Measurements from ENCODE around the gene HOXC11. TPM values are rescaled to one million over a fixed set of nuclear protein-coding genes. Genes with fewer than 3 reads are reported as not detected.

The HOXC11 gene
- total RNA-seq, 1 donor from 2014 or later = not detected

DNA sequence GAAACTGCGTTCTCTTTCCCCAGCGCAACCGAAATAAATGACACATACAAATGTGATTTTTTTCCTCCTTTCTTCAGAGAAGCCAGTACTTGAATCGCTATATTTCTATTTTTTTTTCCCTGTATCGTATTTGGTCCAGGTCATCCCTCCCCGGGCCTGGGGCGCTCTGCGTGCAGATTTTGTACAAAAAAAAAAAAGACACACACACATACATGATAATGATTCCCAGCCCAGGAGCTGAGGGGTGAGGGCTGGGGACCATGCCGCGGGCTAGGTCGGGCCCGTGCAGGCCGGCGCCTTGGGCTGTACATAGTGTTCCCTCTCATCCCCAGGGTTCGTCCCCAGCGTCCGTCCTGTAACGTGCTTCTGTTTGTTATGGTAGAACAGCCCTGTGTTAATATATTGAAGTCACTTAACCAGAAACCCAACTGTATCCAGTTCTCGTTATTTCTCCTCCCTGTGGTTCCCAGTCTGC, 30.0 kb downstream of the HOXC11 start:
- intact Hi-C loops (cut with micrococcal nuclease) = no loop called here
- DNase-seq (no peak), ATAC-seq (no peak)

DNA sequence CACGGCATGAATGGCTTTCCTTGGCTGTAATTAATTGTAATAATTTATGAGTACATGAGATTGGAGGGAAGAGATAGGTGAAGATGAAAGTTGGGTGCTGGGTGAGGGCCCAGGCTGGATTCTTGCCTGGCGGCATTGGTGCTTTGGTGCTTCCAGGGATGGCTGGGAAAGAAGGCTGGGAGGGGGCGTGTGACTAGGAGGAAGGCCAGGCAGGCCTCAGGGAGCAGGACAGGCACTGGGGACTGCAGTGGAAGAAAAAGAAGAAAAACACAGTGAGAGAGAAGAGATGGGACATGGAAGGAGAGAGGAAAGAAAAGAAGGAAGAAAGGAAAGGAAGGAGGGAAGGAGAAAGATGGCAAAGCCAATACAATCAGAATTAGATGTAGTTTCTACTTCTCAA, 30.7 kb downstream of the HOXC11 start:
- DNase-seq = no peak
- intact Hi-C loops (cut with micrococcal nuclease) = no loop called here
- no peak for ATAC-seq

DNA sequence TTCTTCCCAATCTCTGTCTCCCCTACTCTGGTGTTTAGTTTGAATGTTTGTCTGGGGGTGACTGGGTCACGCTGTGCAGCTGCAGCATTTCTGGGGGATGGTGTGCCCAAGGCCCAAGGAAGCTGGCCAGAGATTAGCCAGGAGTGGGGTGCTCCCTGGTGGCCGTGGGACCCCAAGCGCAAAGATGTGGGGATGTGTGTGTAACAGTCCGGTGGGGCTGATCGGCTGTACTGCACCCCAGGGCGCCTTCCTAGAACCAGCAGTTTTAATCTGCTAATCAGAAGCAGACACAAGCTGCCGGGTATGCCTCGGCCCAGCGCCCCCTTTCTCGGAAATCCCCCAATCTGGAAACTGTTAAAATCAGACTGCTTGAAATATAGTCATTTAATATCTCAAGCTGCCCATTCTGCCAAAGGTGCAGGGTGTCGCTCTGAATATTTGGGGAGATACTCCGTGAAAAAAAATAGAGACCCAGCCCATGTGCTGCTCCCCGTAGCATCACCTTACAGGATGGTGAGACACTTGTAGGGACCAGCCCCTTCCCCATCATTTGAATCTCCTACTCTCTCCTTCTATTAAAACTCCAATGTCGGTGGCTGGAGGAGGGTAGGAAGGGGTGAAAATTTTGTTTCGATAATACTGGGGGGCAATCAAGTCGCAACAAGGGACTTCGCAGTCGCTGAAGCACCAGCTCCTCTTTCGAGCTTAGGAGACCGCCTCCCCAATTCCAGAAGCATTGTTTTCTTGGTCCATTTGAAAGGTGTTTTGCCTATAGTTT, 31.3 kb downstream of the HOXC11 start:
- intact Hi-C loops (cut with micrococcal nuclease) = no loop called here
- ATAC-seq (no peak), DNase-seq (no peak)

DNA sequence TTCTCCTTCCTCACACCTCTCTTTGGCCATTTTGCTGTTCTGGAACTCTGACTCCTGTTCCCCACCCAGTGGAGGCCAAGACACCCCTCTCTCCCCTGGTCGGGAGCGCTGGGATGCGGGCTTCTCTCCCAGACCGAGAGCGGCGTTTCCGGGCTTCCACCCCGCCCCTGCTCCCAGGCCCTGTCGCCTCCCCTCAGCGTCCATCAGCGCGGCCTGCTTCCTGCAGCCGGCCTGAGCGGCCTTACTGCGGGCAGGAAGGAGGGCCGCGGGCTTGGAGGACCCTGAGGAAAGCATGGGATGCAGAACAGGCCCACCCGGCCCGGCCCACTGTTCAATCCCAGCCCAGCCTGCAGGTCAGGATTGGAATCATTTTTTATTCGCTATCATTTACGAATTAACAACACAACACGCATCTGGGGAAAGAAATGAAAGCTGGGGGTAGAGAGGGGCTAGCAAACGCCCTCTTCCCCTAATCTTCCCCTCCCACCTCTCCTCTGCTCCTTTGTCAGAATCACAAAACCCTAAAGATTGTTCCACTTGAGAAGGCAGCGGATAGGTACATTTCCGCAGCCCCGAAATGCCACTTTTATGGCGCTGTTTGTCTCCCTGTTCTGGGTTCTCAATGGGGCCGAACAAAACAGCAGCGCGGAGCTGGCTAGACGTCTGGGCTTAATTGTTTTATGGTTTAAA, 32.1 kb downstream of the HOXC11 start:
- no peak for DNase-seq
- intact Hi-C loops (cut with micrococcal nuclease) = loop anchor here (5.0 kb wide), 1 partner anchor 197 kb away; no protein-coding TSS in a partner anchor
- no peak for ATAC-seq

DNA sequence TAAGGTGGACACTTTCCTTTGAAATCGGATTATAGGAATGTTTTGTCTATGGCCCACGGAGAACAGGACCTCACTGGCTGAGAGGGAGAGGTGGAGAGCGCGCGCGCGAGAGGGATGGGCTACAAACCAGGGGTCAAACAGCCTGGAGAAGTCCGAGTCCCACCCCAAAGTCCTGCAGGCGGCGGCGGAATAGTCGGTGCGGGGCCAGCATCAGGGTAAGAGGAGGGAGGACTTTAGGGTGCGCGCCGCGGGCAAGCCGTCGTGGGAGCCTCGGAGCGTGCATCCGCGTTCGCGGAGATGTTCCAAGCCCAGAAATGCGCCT, 32.6 kb downstream of the HOXC11 start:
- DNase-seq (no peak), ATAC-seq (no peak)
- intact Hi-C loops (cut with micrococcal nuclease) = loop anchor here (5.0 kb wide), 1 partner anchor 197 kb away; no protein-coding TSS in a partner anchor

DNA sequence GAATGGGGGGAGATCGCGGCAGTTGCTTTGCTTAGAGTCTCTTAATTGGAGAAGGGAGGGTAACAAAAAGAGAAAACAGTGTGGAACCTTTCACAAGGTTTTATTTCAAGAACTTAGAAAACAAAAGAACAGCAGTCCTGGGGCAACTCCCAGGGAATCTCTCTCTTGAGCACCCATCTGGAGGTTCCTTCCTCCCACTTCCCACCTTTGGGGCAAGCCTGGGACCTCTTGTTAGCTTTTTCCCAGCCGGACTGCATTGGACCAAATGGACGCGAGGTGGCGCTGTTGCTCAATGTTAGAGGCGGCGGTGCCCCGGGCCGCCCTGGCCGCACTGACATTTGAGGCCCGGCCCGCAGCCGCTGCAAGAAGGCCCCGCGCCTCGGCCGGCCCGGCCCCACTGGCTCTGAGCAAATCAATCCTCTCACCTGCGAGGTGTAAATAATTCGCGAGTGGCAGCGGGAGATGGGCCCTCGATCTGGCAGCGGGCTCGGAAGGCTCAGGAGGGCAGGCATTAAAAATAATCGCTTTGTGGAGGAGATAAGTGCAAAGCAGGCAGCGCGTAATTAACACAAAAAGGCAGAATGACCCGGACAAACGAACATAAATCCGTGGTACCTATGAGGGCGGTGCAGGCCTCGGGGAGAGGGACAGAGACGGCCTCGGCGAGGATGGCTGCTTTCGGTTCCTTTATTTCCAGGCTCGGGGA, 33.1 kb downstream of the HOXC11 start:
- ATAC-seq = peak; percentile 96
- peak; percentile 92 for DNase-seq
- intact Hi-C loops (cut with micrococcal nuclease) = loop anchor here (5.0 kb wide), 1 partner anchor 196 kb away; no protein-coding TSS in a partner anchor

DNA sequence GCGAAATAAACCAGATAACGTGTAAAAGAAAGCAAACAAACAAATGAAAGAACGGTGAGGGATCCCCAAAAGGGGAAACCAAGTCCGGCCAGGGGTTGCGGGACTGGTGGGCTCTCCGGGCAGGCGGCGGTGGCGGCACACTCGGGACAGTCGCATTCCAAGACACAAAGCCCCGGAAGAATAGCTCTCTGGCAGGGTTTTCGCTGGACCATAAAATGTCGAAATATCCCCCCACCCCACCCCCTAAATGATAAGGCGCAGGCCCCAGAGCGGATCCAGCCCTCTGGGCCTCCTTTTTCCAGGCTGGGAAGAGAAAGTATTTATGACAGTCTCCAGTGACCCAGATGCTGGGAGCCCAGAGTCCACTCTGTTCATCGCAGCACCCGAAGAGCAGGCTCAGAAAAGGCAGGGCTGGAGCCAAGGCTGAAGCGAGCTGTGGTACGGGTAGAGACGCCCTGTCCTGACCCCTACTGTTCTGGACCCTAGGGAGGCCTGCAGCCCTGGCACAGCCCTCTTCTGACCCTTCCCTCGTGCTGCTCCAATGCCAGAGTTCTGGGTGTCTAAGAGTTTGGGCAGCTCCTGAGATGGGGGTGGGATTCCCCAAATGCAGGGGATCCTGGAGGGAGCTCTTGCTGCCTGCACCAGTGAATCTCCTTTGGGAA, 33.8 kb downstream of the HOXC11 start:
- ATAC-seq = peak; percentile 22

DNA sequence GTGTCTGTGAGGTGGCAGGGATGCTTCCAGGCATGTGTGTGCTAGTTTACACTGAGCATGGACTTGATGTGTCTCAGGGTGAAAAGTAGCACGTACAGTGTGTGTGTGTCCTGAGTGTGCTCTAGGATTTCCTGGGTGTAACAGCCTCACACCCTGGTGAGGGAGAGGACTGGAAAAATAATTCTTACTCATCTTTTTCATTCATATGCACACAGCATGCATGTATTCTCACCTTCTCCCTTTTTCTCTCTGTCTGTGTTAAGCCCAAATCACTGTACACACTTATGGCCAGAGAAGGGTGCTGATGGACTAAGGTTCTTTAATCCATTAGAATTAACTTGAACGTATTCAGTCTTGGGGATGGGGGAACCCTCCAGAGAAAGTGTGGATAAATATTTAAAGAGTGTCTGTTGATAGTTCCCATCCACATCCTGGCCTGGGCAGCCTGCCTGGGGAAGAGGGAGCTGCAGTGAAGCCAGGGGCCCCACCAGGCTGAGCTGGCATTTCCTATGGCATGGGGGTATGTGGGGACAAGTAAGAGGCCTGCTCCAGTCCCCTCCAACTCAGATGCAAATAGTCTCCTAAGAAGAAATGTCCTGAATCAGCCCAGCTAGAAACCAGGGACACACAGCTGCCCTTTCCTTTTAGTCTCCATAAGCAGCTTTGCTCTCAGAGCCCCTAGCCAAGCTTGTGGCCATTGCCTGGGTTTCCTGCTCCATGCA, 34.8 kb downstream of the HOXC11 start:
- intact Hi-C loops (cut with micrococcal nuclease) = loop anchor here (5.0 kb wide), 1 partner anchor 195 kb away; no protein-coding TSS in a partner anchor
- no peak for ATAC-seq

More for the DNA sequence above, 33.8 kb downstream of the HOXC11 start:
- DNase-seq = no peak
- intact Hi-C loops (cut with micrococcal nuclease) = loop anchor here (5.0 kb wide), 1 partner anchor 196 kb away; no protein-coding TSS in a partner anchor

DNA sequence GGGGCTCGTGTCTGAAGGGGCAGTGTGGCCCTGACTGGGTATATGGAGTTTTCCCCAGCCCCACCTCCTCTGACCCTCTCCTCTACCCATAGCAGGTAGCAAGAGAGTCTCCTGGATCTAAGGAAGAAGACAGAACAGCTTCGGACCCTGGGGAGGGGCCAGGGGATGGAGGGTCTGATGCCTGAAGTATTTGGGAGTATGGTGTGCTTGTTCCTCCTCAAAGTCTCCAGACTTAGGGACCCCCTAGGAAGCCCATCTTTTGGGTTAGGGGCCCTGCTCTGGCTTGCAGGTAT, 35.3 kb downstream of the HOXC11 start:
- no peak for ATAC-seq
- intact Hi-C loops (cut with micrococcal nuclease) = loop anchor here (5.0 kb wide), 1 partner anchor 194 kb away; no protein-coding TSS in a partner anchor
- no peak for DNase-seq

More for the DNA sequence above, 34.8 kb downstream of the HOXC11 start:
- no peak for DNase-seq

DNA sequence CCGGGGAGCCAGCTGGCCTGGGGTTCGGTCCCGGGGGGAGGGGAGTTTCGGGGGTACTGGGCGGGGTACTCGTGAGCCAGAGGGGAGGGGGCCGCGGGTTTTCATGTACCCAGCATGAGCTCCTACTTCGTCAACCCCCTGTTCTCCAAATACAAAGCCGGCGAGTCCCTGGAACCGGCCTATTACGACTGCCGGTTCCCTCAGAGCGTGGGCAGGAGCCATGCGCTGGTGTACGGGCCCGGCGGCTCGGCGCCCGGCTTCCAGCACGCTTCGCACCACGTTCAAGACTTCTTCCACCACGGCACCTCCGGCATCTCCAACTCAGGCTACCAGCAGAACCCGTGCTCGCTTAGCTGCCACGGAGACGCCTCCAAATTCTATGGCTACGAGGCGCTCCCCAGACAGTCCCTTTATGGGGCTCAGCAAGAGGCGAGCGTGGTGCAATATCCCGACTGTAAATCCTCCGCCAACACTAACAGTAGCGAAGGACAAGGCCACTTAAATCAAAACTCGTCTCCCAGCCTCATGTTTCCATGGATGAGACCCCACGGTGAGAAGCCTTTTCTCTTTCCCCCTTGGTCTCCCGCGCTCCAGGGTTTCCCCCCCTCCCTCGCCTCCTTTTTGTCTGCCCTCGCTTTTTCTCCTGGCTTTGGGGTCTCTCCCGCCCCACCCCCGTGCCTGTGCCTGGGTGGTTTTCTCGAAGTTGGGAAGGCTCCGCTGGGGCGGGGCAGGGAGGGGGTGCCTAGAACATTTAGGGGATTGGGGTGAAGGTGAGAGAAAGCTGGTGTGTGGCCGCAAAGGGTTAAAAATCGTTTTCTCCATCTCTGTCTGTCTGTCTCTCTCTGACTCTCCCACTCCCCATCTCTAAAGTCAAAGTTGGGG, 36.5 kb downstream of the HOXC11 start:
- DNase-seq = no peak
- ATAC-seq = no peak
- intact Hi-C loops (cut with micrococcal nuclease) = loop anchor here (5.0 kb wide), 1 partner anchor 193 kb away; no protein-coding TSS in a partner anchor

DNA sequence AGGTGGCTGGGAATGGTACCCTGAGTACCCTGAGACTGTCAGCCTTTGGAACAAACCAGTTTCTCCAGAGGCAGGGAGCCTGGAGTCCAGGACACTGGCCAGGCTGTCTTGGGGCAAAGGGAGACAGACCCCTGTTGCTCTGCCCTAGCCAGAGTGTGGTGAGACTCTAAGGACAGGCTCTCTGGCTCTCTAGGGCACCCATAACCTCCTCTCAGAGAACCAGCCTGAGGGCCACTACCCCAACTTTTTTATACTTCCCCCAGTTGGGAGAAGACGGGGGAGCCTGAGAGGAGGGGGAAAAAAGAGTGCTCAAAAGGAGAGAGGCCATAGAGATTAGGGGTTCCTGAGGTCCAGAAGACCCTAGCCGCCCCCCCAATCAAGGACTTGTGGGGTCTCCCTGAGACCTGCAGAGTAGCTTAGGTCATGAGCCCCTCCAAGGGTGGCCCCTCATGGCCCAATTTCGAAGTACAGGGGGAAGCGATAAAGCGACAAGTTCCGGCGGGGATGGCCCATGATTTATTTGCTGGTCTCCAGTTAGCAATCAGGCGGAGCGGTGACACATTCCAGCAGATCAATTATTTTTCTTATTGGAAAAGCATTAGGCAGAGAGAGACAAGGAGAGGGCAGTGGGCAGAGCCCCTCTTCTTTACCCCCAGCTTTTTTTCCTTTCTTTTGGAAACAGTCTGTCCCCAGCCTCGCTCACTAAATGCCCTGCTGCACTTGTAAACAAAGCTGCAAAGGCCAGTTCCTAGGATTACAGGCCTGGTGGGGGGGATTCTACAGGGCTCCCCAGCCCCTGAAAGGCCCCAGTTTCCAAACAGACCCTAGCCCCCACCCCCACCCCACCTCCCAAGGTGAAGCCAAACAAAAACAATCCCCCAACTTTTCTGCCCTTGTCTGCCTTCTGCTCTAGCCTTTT, 37.4 kb downstream of the HOXC11 start:
- no peak for DNase-seq
- intact Hi-C loops (cut with micrococcal nuclease) = no loop called here
- ATAC-seq = no peak

DNA sequence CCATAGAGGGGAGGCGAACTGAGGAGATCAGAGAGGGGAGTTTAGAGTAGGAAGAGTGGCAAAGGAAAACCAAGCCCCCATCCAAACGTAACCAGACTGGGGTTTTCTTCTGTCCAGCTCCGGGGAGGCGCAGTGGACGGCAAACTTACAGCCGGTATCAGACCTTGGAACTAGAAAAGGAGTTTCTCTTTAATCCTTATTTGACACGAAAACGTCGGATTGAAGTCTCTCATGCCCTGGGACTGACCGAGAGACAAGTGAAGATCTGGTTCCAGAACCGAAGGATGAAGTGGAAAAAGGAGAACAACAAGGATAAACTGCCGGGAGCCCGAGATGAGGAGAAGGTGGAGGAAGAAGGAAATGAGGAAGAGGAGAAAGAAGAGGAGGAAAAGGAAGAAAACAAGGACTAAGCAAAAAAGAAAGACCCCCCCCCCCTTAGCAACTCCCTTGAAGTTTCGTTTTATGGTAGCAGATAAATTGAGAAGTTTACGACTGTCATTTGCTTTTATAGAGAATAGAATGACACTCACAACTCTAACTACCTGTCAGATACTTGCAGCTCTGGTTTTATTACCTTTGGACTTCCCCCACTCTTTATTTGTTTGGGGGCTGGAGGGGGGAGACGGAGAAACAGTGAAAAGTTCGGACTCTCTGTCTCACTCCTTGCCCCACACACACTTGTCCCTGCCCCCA, 38.2 kb downstream of the HOXC11 start:
- intact Hi-C loops (cut with micrococcal nuclease) = no loop called here
- ATAC-seq (no peak), DNase-seq (no peak)

DNA sequence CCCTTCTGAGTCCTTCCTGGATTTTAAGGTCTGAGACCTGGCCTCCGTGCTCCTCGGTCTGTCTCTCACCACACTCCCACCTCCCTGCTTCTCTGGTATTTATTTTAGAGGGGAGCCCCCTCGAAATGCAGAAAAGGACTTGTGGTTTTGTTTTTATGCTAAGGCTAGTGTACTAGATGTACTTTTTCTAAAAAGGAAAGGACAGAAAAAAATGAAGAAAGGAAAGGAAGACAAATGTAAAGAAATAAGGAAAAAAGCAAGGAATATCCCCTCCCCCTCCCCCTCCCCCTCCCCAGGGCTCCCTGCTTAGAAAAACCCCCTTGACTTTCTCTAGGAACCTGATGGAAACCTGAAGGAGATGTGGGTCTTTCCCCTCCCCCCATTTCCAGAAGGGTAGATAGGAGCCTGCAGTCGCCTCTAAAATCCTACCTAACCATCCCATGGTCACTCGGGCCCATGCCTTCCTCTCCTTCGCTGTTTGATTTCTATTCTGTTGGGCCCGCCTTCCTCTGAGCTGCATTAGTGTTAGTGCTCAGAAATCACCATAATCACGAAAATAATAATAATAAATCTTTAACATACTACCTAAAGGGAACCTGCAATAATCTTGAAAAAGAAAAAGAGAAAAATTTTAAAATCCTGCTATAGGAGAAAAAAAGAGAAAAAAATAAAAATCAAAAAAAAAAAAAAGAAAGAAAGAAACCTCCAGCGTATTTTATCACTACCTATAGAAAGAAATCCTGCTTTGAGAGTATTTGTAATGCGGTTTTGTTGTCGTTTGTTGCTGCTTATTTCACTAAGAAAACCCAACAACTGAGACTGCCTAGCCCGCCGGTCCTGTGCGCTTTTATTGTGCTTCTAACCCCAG, 39.0 kb downstream of the HOXC11 start:
- no peak for DNase-seq
- ATAC-seq = no peak
- intact Hi-C loops (cut with micrococcal nuclease) = no loop called here

DNA sequence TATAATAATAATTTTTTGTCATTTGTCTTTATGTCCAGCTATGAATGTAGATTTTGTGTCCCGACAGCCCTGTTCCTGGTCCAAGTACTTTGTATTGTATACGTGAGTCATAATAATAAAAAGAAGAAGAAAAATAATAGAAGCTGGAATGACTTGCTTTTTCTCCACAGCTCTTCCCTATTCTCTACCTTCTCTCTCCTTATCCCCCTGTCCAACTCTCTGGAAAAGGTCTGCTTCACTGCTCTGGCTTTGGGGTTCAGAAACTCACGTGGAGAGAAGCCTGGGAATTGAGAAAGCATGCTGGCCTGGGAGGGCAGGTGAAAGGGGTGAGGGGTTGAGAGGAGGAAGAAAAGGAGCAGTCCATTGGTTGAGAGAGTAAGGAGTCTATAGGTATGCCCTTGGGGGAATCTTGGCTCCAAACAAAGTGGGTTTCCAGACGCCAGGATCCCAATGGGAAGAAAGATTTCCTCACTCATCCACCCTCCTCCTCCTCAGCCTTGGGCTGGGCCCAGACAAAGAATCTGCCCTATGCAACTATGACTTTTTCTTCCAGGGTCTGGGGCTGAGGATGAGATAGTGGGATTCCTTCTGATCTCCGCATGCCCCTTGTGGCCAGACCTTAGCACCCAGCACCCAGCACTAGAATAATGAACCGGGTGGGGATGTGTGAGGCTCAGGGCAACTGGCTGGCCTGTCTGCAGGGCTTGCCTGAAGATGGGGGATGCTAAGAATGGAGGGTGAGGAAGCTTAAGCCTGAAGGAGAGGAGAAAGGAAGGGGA, 39.9 kb downstream of the HOXC11 start:
- DNase-seq (no peak), ATAC-seq (no peak)
- intact Hi-C loops (cut with micrococcal nuclease) = no loop called here
